GM12801 (cell line): ENCODE results near the gene L3MBTL1.

ENCODE experiments used
- CTCF ChIP-seq: IDR thresholded peaks from one replicate; pipeline ENCODE4 v1.5.1; 2011; ENCODE audit warnings: control low read depth; ENCODE audit not compliant: insufficient read length; ENCODE audit errors: extremely low read depth

The L3MBTL1 gene

GRCh38 chr20:43511879-43512278 lies 4.4 kb downstream of the L3MBTL1 start:
- TF ChIP-seq CTCF: no peak

GRCh38 chr20:43513372-43513930 lies 6.0 kb downstream of the L3MBTL1 start:
- no peak for TF ChIP-seq CTCF

- no peak for TF ChIP-seq CTCF
Measured at GRCh38 chr20:43513931-43514647, 6.6 kb downstream of the L3MBTL1 start.

- no peak for TF ChIP-seq CTCF
Measured at GRCh38 chr20:43514648-43514999, 7.1 kb downstream of the L3MBTL1 start.

- TF ChIP-seq CTCF: no peak
Measured at GRCh38 chr20:43515628-43516027, 8.1 kb downstream of the L3MBTL1 start.

- TF ChIP-seq CTCF: no peak
Measured at GRCh38 chr20:43516251-43516824, 8.8 kb downstream of the L3MBTL1 start.

- TF ChIP-seq CTCF: no peak
Measured at GRCh38 chr20:43520074-43520630, 12.7 kb downstream of the L3MBTL1 start.
